VCaP (cell line): ENCODE data around the gene TSPAN31.

Experiments used
- H3K27ac ChIP-seq: fragments of 450-650 bp; 2 replicates; pipeline ENCODE4 v1.5.1; 2017
- CTCF ChIP-seq: fragments of 450-650 bp; conservative IDR thresholded peaks from 2 replicates; pipeline ENCODE4 v1.5.1; 2017; ENCODE audit warnings: mild to moderate bottlenecking, moderate library complexity

Gene TSPAN31

DNA sequence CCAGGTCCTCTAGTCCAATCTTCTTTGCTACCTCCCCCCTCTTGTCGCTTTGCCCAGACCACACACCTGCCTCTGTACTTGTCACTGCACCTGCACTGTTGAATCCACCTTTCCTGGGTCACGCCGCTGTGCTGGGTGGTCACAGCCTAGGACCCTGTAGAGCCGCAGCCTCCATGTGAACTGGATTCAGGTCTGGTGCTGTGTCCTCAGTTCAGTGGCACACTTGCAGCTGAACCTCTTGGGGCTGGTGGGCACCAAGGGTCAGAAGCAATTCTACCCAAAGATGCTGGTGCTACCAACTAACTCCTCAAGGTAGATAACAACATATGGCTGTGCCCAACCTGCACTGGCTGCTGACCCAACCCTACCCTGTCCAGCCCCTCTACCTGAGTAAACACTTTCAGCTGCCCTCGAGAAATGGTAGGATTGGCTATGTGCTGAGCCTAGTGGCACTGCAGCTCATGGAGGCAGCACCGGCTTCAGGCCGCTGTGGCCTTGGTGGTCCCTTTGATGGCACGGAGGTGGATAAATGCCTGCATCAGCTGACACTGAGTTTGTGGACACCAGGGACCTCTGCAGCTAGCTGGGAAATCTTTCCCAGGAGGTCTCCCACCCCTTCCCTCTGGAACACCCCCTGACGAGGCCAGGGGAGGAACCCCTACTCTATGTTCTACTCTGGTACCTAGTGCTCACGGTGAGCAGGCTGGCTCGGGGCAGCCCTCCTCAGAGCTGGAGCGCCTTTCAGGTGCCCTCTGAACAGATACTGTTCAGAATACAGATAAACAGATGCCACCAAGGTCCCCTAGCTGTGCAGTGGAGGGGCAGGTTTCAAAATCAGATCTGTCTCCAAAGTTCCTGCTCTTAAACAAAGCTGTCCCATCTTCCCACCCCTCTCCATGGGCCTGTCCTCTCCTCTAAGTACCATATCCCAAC lies 20.6 kb upstream of the TSPAN31 start:
- H3K27ac ChIP-seq = no peak overlapping the region
- no peak for TF ChIP-seq CTCF

GRCh38 chr12:57724936-57725740 lies 19.7 kb upstream of the TSPAN31 start:
- no peak overlapping the region for H3K27ac ChIP-seq
- no peak for TF ChIP-seq CTCF

DNA sequence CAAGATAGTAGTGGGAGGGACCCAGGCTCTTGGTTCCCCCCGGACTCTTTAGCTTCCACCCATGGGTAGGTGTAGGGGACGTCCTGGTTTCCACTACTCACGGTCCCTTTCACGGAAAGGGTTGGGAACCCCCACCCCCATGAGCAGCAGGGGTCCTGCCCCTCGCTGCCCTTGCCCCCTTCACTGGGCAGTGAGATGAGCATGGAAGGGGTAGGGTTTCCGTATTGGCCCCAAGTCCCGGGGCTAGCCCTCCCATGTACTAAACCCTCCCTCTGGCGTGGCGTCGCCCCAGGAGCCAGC lies 19.0 kb upstream of the TSPAN31 start:
- peak overlapping the region; percentile 88 for H3K27ac ChIP-seq
- no peak for TF ChIP-seq CTCF

DNA sequence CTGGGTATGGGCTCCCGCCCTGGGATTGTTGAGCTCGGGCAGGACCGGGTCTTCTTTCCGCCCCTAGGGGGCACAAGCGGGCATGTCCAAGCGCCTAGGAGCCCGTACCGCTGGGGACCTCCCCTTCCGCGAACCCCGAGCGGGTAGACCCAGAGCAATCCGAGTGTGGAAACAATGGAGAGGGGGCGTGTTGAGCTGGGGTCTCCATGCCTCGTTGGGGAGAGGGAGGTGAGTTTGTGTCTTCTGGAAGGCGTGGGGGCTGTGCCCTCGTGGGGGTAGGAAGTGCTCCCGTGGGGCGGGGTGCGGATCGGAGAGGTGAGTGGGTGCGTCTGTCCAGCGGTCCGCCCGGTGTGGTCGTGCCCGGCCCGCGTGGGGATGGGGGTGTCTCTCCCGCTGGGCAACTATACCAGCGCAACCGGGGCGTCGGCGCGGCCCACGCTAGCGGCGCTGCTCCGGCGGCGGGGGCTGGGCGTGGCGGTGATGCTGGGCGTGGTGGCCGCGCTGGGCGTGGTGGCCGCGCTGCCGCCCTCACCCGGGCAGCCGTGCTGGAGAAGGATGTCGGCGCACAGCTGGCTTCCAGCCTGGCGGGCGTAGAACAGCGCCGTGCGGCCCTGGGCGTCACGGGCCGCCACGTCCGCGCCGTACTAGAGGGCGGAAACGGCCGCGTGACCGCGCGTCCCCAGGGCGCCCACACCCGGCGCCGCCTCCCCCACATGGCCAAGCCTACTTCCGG lies 18.5 kb upstream of the TSPAN31 start:
- H3K27ac ChIP-seq = peak overlapping the region; percentile 88
- TF ChIP-seq CTCF = peak; percentile 93

DNA sequence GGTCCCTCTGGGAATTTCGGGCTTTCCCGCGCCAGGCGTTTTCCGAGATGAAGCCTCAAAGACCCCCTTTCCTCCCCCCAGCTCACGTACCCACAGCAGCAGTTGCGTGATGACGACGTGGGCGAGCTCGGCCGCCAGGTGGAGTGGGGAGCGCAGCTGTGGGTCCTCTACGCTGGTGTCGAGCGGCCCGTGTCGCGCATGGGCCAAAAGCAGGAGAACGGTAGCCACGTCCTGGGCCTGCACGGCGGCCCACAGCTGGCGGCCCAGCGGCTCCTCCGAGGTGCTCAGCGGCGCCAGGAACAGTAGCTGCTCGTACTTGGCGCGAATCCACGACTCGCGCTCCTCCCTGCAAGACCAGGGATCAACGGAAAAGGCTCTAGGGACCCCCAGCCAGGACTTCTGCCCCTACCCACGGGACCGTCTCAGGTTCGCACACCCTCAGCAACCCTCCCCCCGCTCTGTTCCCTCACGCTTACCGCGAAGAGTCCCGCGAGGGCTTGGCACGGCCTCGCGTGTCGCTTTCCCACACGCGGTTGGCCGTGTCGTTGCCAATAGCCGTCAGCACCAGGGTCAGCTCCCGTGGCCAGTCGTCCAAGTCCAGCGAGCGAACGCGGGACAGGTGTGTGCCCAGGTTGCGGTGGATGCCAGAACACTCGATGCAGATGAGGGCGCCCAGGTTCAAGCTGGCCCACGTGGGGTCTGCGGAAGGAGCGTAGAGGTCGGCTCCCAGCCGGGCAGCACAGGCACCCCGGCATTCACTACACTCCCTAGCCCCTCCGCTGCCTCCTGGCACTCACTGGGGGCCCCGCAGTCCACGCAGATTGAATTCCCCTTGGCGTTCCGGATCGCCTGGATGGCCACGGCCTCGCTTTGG lies 17.7 kb upstream of the TSPAN31 start:
- H3K27ac ChIP-seq = peak overlapping the region; percentile 88
- TF ChIP-seq CTCF = peak; percentile 10; the same call in 1 of the 2 replicates

DNA sequence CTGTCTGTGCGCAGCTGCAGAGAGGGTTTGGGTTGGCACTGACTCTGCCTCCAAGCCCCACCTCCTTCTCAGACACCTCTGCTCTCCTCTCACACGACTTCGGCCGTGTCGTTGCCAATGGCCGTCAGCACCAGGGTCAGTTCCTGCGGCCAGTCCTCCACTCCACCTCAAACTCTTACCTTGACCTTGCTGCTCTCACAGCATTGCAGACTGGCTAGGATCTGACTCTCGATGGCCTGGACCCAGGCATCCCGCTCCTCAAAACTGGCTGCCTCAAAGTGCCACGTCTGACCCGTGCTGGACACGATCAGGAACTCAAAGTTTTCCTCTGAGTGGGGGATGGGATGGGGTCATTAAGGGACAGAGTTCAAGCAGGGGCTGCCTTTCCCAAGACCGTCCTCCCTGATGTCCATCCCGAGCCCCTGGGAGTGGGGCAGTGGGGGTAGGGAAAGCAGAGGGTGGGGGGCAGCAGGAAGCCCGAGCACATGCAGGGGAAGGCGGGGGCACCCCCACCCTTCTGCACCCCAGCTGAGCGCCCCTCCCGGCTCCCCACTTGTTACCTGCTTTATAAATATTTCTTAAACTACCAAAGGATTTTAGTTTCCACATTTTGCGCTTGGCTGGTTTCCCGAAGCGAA lies 17.0 kb upstream of the TSPAN31 start:
- H3K27ac ChIP-seq = peak overlapping the region; percentile 88
- TF ChIP-seq CTCF = no peak
